Body of pancreas (tissue), 4 donors: ENCODE results near the gene NOVA2. TPM values are rescaled to one million over a fixed set of nuclear protein-coding genes. Genes with fewer than 3 reads are reported as not detected.

Experiments
- ATAC-seq: fragments of 150-250 bp; one replicate; pipeline ENCODE4 v1.9.1; 2016
- DNase-seq, 4 donors: peaks; one replicate each; pipeline ENCODE4 v3.0.0-alpha.2; 2019
- H3K27ac ChIP-seq, 4 donors: fragments of 200-600 bp; sonication (generic); 1 replicate in 3 of 4; 2 replicates in 1 of 4; pipeline versions ENCODE4 v1.5.1 to v1.6.1; 2016 to 2019; ENCODE audit warnings: mild to moderate bottlenecking in 1 of 4, mixed read lengths in 1 of 4, moderate library complexity in 1 of 4
- H3K27me3 ChIP-seq, 2 donors: fragments of 200-600 bp; sonication (generic); one replicate each; pipeline ENCODE4 v1.6.0; 2016; ENCODE audit warnings: mild to moderate bottlenecking in 1 of 2
- H3K36me3 ChIP-seq, 2 donors: fragments of 200-600 bp; sonication (generic); replicated peaks in 1 of 2; 2 replicates each; pipeline ENCODE4 v1.5.1; 2016; ENCODE audit warnings: low read depth in 2 of 2; ENCODE audit not compliant: insufficient read depth in 1 of 2
- H3K4me1 ChIP-seq: fragments of 200-600 bp; sonication (generic); one replicate; pipeline ENCODE4 v1.6.0; 2016
- H3K4me3 ChIP-seq, 2 donors: fragments of 200-600 bp; sonication (generic); 1 replicate in 1 of 2; 2 replicates in 1 of 2; pipeline ENCODE4 v1.5.1; 2016 to 2019
- H3K9me3 ChIP-seq, 3 donors: fragments of 200-600 bp; sonication (generic); 1 replicate in 2 of 3; 2 replicates in 1 of 3; pipeline ENCODE4 v1.5.1; 2016
- POLR2A ChIP-seq, 3 donors: fragments of 450-650 bp; IDR thresholded peaks; one replicate each; pipeline ENCODE4 v1.6.1; 2016; ENCODE audit warnings: antibody characterized with exemption in 3 of 3, mild to moderate bottlenecking in 2 of 3
- WGBS, 2 donors: methylation state at CpG; one replicate each; pipeline ENCODE4 v1.1.5; 2017; 5-methylcytosine and 5-hydroxymethylcytosine counted together
- intact Hi-C: fragments of 100-400 bp; cut with DNase I; formaldehyde crosslinking; loops from one replicate; pipeline ENCODE4 v1.15.1; 2023
- microRNA counts, 2 donors: library from miRNA; unstranded; fragments of <30 nt; microRNA quantifications; one replicate each; lab custom pipeline; 2017
- microRNA-seq, 2 donors: library from miRNA; unstranded; fragments of <30 nt; microRNA quantifications; one replicate each; pipeline ENCODE4, GENCODE V29; 2016; ENCODE audit warnings: borderline number of aligned reads in 2 of 2, borderline replicate concordance in 2 of 2
- small RNA-seq: library from RNA; depleted of rRNA; stranded (forward); fragments of <200 nt; gene quantifications from one replicate; pipeline ENCODE3, GENCODE V24; 2016
- total RNA-seq, 2 donors: library from RNA; depleted of rRNA; stranded (reverse); fragments of >200 nt; gene quantifications; one replicate each; pipeline ENCODE4 v1.1.0, GENCODE V29; 2016
- TF ChIP-seq, protein P1 (sequence below), 7 experiments: fragments of 450-650 bp in 4 of 7; fragments of 200-600 bp in 3 of 7; sonication (generic) in 3 of 7; IDR thresholded peaks; one replicate each; pipeline ENCODE4 v1.5.1; 2016 to 2019; ENCODE audit warnings: antibody characterized with exemption in 7 of 7

Gene NOVA2
- total RNA-seq, 2 donors from 2014 or later = 1.3 to 1.6 TPM

GRCh38 chr19:45885556-45886426 lies 87.9 kb downstream of the NOVA2 start, which contains the start of gene IRF2BP1:
Gene IRF2BP1, minus strand, starts transcription at chr19:45886141. Its CDS starts 367 bp downstream, at chr19:45885774.
- Histone ChIP-seq H3K36me3 (no peaks in the 10 kb centered on the region), H3K4me3 (peak within 1 kb of the TSS; percentile 7 to 49), H3K4me1 (peaks cover 50% of the 10 kb centered on the region), H3K9me3 (no peaks in the 10 kb centered on the region), H3K27ac (peak within 1 kb of the TSS; percentile 83 to 96 (median 90)), H3K27me3 (no peaks in the 10 kb centered on the region)
- TF ChIP-seq POLR2A (IDR thresholded peaks at IDR 0.05) = peak in 2 of 3 donors; percentile 46 to 55
- TF ChIP-seq, protein P1, sequence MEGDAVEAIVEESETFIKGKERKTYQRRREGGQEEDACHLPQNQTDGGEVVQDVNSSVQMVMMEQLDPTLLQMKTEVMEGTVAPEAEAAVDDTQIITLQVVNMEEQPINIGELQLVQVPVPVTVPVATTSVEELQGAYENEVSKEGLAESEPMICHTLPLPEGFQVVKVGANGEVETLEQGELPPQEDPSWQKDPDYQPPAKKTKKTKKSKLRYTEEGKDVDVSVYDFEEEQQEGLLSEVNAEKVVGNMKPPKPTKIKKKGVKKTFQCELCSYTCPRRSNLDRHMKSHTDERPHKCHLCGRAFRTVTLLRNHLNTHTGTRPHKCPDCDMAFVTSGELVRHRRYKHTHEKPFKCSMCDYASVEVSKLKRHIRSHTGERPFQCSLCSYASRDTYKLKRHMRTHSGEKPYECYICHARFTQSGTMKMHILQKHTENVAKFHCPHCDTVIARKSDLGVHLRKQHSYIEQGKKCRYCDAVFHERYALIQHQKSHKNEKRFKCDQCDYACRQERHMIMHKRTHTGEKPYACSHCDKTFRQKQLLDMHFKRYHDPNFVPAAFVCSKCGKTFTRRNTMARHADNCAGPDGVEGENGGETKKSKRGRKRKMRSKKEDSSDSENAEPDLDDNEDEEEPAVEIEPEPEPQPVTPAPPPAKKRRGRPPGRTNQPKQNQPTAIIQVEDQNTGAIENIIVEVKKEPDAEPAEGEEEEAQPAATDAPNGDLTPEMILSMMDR (IDR thresholded peaks at IDR 0.05) = peak in 2 of 7 experiments; percentile 12 to 32
- ATAC-seq (peak; percentile 58), DNase-seq (peak; percentile 93 to 96 (median 94))
- WGBS, 2 donors = 1% methylated on average over 42 to 75 of the region's 107 CpGs
- intact Hi-C loops = no loop called here

- Histone ChIP-seq H3K4me3 (peak overlapping the region; percentile 7 to 49), H3K27me3 (no peaks in the 10 kb centered on the region), H3K27ac (peak overlapping the region; percentile 83 to 96 (median 90)), H3K36me3 (no peaks in the 10 kb centered on the region), H3K9me3 (no peaks in the 10 kb centered on the region), H3K4me1 (peaks cover 59% of the 10 kb centered on the region)
- TF ChIP-seq, protein P1 (IDR thresholded peaks at IDR 0.05) = no peak
- no peak for TF ChIP-seq POLR2A (IDR thresholded peaks at IDR 0.05)
- WGBS, 2 donors = 28 to 52% methylated on average over 9 to 69 of the region's 72 CpGs
- ATAC-seq (no peak), DNase-seq (peak in 2 of 4 donors; percentile 34 to 40)
- intact Hi-C loops = no loop called here
Measured at GRCh38 chr19:45884682-45885555, 88.7 kb downstream of the NOVA2 start.

DNA sequence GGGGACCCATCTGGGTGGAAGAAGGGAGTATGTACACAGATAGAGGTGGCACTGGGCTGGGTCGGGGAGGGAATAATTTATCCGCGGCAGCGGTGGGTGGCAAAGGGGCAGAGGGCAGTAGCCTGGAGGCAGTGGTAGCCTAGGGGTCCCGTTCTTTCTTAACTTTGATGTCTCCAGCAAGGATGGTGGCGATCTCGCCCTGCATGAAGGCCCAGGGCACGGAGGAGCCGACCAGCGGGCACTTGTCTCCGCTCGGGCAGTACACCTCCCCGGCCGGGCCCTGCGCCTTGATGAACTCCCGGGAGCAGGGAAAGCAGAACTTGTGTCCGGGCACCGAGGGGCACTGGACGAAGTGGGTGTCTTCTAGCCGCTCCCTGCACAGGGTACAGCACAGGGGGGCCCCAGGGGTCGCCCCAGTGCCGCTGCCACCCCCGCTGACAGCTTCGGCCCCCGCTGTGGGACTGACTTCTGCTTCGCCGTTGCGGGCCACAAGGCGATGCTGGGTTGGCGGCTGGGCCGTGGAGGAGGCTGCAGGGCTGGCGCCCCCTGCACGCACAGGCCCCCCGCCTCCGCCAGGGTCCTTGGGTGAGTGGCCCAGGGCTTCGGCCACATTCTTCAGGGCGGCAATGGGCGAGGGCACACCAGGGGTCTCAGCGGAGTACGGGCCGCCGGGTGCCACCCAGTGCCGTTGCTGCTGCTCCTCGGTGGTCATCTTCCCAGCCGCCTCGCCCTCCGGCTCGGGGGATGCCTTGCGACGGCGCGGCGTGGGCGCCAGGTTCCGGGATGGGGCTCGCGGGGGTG lies 89.6 kb downstream of the NOVA2 start:
- WGBS, 2 donors = 41 to 73% methylated on average over 3 to 52 of the region's 57 CpGs
- no peaks in the 10 kb centered on the region for H3K27me3 ChIP-seq
- DNase-seq = peak in 3 of 4 donors; percentile 38 to 44 (median 44)
- no peak for TF ChIP-seq POLR2A (IDR thresholded peaks at IDR 0.05)
- TF ChIP-seq, protein P1 (IDR thresholded peaks at IDR 0.05) = no peak
- intact Hi-C loops = no loop called here
- H3K9me3 ChIP-seq = no peaks in the 10 kb centered on the region
- peak overlapping the region; percentile 83 to 96 (median 90) for H3K27ac ChIP-seq
- H3K4me1 ChIP-seq = peaks cover 68% of the 10 kb centered on the region
- H3K36me3 ChIP-seq = no peaks in the 10 kb centered on the region
- no peak for ATAC-seq
- no peak overlapping the region for H3K4me3 ChIP-seq

MicroRNAs encoded within 50 kb of the gene (microRNA counts, 767-probe panel; counts per million panel counts)
- 0 to 736 counts per million in 2 donors for microRNA hsa-miR-769-3p (lab: Ali Mortazavi, UCI)
- 0 to 736 counts per million in 2 donors for microRNA hsa-miR-769-5p (lab: Ali Mortazavi, UCI)

Small RNAs within 50 kb of the gene (microRNA-seq; reads per million reads assigned to microRNA genes)
- gene MIR769 = 26.5 to 41.9 reads per million in 2 donors

Small RNAs within 50 kb of the gene (small RNA-seq; reads per million reads assigned to genes)
- 59.4 reads per million, percentile 96 among the genes with 10 or more reads in this experiment for gene MIR769

Other genes starting within 250 kb of the NOVA2 start
- gene FBXO46, start 243.0 kb downstream of the NOVA2 start, total RNA-seq = 10 to 100 TPM in 1 of 2 donors, 1 to 10 TPM in 1; 7.8 to 11.9 TPM
- gene MEIOSIN, start 240.4 kb downstream of the NOVA2 start, total RNA-seq = not detected
- 10 to 100 TPM; 21.0 to 60.3 TPM for gene SIX5, start 204.6 kb downstream of the NOVA2 start, total RNA-seq
- 10 to 100 TPM; 57.9 to 81.4 TPM for gene DMPK, start 191.4 kb downstream of the NOVA2 start, total RNA-seq
- gene DMWD, start 181.0 kb downstream of the NOVA2 start, total RNA-seq = 10 to 100 TPM; 19.7 to 20.4 TPM
- gene RSPH6A, start 158.6 kb downstream of the NOVA2 start, total RNA-seq = under 1 TPM in 1 of 2 donors, not detected in 1; 0.33 TPM
- gene SYMPK, start 110.7 kb downstream of the NOVA2 start, total RNA-seq = 10 to 100 TPM; 23.3 to 32.3 TPM
- gene FOXA3, start 109.5 kb downstream of the NOVA2 start, total RNA-seq = 10 to 100 TPM in 1 of 2 donors, 1 to 10 TPM in 1; 3.0 to 16.3 TPM
- 10 to 100 TPM; 24.1 to 25.1 TPM for gene IRF2BP1, start 87.7 kb downstream of the NOVA2 start, total RNA-seq
- gene MYPOP, start 71.3 kb downstream of the NOVA2 start, total RNA-seq = 10 to 100 TPM in 1 of 2 donors, 1 to 10 TPM in 1; 6.7 to 13.5 TPM
- not detected for gene NANOS2, start 59.1 kb downstream of the NOVA2 start, total RNA-seq
- gene CCDC61, start 21.6 kb upstream of the NOVA2 start, total RNA-seq = 10 to 100 TPM in 1 of 2 donors, 1 to 10 TPM in 1; 7.8 to 14.5 TPM
- gene PGLYRP1, start 49.2 kb upstream of the NOVA2 start, total RNA-seq = not detected
- gene IGFL4, start 67.1 kb upstream of the NOVA2 start, total RNA-seq = not detected
- not detected for gene IGFL3, start 150.8 kb upstream of the NOVA2 start, total RNA-seq
- gene IGFL2, start 174.4 kb upstream of the NOVA2 start, total RNA-seq = not detected